ENCODE data around the gene LRRK2. TPM values are rescaled to one million over a fixed set of nuclear protein-coding genes. Genes with fewer than 3 reads are reported as not detected.

The LRRK2 gene
- polyA plus RNA-seq (0.07 to 0.26 TPM (median 0.25 TPM) in 3 replicates), polyA minus RNA-seq (0.16 to 0.23 TPM in 2 of 3 replicates, not detected in the other)
- 0.17 TPM for polyA plus RNA-seq (2011; ENCODE audit: low read depth)
- 0.06 and 0.17 TPM in 2 replicates for polyA plus RNA-seq (2011; cell fraction: cytosol; rRNA removed)
- polyA plus RNA-seq (2011; cell fraction: nucleus; rRNA removed): 0.17 and 0.33 TPM in 2 replicates
- polyA plus RNA-seq (2012; ENCODE audit: low replicate concordance): 0.09 and 0.27 TPM in 2 replicates
- not detected for polyA minus RNA-seq (2011; cell fraction: cytosol; rRNA and poly(A)+ RNA removed)
- polyA minus RNA-seq (2011; cell fraction: nucleus; rRNA and poly(A)+ RNA removed): 0.32 and 1.3 TPM in 2 replicates

DNA sequence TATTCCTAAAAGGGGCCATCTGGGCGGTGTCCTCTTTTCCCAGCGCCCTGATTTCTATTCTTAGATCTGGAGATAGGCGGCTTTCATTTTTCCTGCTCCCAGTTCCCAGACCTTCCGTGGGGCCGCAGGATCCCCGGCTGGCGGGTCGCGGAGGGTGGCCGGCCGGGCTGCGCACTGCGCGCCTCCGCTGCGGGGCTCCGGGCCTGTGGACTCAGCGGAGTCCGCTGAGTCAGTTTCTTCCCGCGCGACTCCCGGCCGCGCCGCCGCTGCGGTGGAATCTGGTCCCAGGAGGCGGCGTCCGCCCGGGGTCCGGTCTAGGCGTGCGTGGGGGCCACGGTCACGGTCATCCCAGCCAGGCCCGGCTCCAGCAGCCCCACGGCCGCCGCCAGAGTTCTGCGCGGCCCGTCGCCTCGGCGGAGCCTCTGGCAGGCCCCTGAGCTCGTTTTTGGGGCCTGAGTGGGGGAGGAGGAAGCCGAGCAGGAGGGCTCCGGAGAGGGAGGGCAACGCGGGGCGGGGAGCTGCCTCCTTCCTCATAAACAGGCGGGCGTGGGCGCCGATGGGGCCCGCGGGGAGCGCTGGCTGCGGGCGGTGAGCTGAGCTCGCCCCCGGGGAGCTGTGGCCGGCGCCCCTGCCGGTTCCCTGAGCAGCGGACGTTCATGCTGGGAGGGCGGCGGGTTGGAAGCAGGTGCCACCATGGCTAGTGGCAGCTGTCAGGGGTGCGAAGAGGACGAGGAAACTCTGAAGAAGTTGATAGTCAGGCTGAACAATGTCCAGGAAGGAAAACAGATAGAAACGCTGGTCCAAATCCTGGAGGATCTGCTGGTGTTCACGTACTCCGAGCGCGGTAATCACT is at the start of gene LRRK2:
Gene LRRK2, plus strand, starts transcription at position 559 of the 853 bp plus-strand sequence. Its CDS starts 135 bp downstream, at position 694.
- Histone ChIP-seq H2AFZ (ENCODE audit: control insufficient read depth, low read length) (peak within 1 kb of the TSS; percentile 48), H3K9me1 (ENCODE audit: control insufficient read depth, extremely low read depth, insufficient read depth, low read length) (no peaks in the 10 kb centered on the region), H3K4me3 (ENCODE audit: control insufficient read depth in 2 of 3, extremely low read depth in 1 of 3, insufficient read depth in 2 of 3, low read depth in 1 of 3, low read length in 3 of 3) (peak within 1 kb of the TSS; percentile 49 to 67 (median 65)), H3K9ac (ENCODE audit: control insufficient read depth, extremely low read depth, insufficient read depth, low read length) (peak within 1 kb of the TSS; percentile 67), H3K4me2 (ENCODE audit: control insufficient read depth, extremely low read depth, insufficient read depth, low read depth, low read length) (peak within 1 kb of the TSS; percentile 84), H3K9me3 (ENCODE audit: control insufficient read depth, low read depth, low read length) (no peaks in the 10 kb centered on the region), H3K79me2 (ENCODE audit: control insufficient read depth, insufficient read depth, low read length) (no peaks in the 10 kb centered on the region), H3K36me3 (ENCODE audit: control insufficient read depth in 2 of 2, extremely low read depth in 1 of 2, insufficient read depth in 2 of 2, low read length in 2 of 2) (no peaks in the 10 kb centered on the region), H3K27ac (ENCODE audit: control insufficient read depth, insufficient read depth, low read length) (peak within 1 kb of the TSS; percentile 18), H3K27me3 (ENCODE audit: control insufficient read depth, extremely low read depth, insufficient read depth, low read length) (no peaks in the 10 kb centered on the region), H3K4me1 (ENCODE audit: control insufficient read depth, extremely low read depth, insufficient read depth, low read length) (peaks cover 16% of the 10 kb centered on the region), H4K20me1 (ENCODE audit: control insufficient read depth, extremely low read depth, insufficient read depth, low read length) (no peaks in the 10 kb centered on the region)
- FAIRE-seq: peak; percentile 48
- dilution Hi-C loops (cut with MboI; ENCODE audit: extremely low pct_ligation_motif_present, low sequenced_read_pairs): no loop called here
- no peak for TF ChIP-seq EZH2 (IDR thresholded peaks at IDR 0.05; ENCODE audit: low read length)
- DNase-seq (ENCODE audit: low read depth, low spot score): no peak

DNA sequence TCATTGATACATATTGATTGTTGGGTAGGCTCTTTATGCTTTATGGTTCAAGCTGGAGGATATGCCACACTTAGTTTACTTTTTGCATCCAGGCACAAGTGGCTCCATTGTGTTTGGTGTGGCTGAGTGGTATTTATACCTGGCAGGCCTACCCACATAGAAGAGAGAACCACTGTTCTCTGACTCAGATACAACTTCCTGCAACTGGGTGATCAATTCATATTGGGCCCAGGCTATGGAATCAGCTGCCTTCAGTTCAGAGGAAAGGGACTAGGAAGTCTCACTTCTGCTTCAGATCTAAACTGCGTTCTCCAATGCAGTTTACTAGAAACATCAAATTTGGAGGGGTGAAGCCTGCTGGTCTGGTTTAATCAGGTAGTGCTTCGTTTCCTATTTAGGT is 49.8 kb upstream of the LRRK2 start:
- no peak overlapping the region for H3K27ac ChIP-seq (ENCODE audit: control insufficient read depth, insufficient read depth, low read length)
- TF ChIP-seq, protein P1, sequence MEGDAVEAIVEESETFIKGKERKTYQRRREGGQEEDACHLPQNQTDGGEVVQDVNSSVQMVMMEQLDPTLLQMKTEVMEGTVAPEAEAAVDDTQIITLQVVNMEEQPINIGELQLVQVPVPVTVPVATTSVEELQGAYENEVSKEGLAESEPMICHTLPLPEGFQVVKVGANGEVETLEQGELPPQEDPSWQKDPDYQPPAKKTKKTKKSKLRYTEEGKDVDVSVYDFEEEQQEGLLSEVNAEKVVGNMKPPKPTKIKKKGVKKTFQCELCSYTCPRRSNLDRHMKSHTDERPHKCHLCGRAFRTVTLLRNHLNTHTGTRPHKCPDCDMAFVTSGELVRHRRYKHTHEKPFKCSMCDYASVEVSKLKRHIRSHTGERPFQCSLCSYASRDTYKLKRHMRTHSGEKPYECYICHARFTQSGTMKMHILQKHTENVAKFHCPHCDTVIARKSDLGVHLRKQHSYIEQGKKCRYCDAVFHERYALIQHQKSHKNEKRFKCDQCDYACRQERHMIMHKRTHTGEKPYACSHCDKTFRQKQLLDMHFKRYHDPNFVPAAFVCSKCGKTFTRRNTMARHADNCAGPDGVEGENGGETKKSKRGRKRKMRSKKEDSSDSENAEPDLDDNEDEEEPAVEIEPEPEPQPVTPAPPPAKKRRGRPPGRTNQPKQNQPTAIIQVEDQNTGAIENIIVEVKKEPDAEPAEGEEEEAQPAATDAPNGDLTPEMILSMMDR (optimal IDR thresholded peaks at IDR 0.05 in 1 of 3, IDR thresholded peaks at IDR 0.05 in 1 of 3, conservative IDR thresholded peaks at IDR 0.05 in 1 of 3; ENCODE audit: extremely low read depth in 1 of 3, insufficient read depth in 2 of 3, low read length in 3 of 3): no peak
- no peak for TF ChIP-seq EZH2 (IDR thresholded peaks at IDR 0.05; ENCODE audit: low read length)
- no peak overlapping the region for H3K4me3 ChIP-seq (ENCODE audit: control insufficient read depth in 2 of 3, extremely low read depth in 1 of 3, insufficient read depth in 2 of 3, low read depth in 1 of 3, low read length in 3 of 3)
- H3K27me3 ChIP-seq (ENCODE audit: control insufficient read depth, extremely low read depth, insufficient read depth, low read length): no peaks in the 10 kb centered on the region
- DNase-seq (ENCODE audit: low read depth, low spot score): no peak
- H3K36me3 ChIP-seq (ENCODE audit: control insufficient read depth in 2 of 2, extremely low read depth in 1 of 2, insufficient read depth in 2 of 2, low read length in 2 of 2): no peaks in the 10 kb centered on the region
- dilution Hi-C loops (cut with MboI; ENCODE audit: extremely low pct_ligation_motif_present, low sequenced_read_pairs): no loop called here
- no peaks in the 10 kb centered on the region for H3K9me3 ChIP-seq (ENCODE audit: control insufficient read depth, low read depth, low read length)
- H3K9me1 ChIP-seq (ENCODE audit: control insufficient read depth, extremely low read depth, insufficient read depth, low read length): no peaks in the 10 kb centered on the region
- no peak overlapping the region for H2AFZ ChIP-seq (ENCODE audit: control insufficient read depth, low read length)
- H3K4me1 ChIP-seq (ENCODE audit: control insufficient read depth, extremely low read depth, insufficient read depth, low read length): no peaks in the 10 kb centered on the region
- no peak overlapping the region for H3K4me2 ChIP-seq (ENCODE audit: control insufficient read depth, extremely low read depth, insufficient read depth, low read depth, low read length)
- no peak for FAIRE-seq
- H4K20me1 ChIP-seq (ENCODE audit: control insufficient read depth, extremely low read depth, insufficient read depth, low read length): no peaks in the 10 kb centered on the region
- H3K9ac ChIP-seq (ENCODE audit: control insufficient read depth, extremely low read depth, insufficient read depth, low read length): no peak overlapping the region
- no peaks in the 10 kb centered on the region for H3K79me2 ChIP-seq (ENCODE audit: control insufficient read depth, insufficient read depth, low read length)

Measured in keratinocyte (primary cell).